ENCODE measurements around the gene USP22. TPM values are rescaled to one million over a fixed set of nuclear protein-coding genes. Genes with fewer than 3 reads are reported as not detected.

Gene USP22
- total and polyA plus RNA-seq, 4 donors, result 33.3 to 180 (median 112) TPM

DNA sequence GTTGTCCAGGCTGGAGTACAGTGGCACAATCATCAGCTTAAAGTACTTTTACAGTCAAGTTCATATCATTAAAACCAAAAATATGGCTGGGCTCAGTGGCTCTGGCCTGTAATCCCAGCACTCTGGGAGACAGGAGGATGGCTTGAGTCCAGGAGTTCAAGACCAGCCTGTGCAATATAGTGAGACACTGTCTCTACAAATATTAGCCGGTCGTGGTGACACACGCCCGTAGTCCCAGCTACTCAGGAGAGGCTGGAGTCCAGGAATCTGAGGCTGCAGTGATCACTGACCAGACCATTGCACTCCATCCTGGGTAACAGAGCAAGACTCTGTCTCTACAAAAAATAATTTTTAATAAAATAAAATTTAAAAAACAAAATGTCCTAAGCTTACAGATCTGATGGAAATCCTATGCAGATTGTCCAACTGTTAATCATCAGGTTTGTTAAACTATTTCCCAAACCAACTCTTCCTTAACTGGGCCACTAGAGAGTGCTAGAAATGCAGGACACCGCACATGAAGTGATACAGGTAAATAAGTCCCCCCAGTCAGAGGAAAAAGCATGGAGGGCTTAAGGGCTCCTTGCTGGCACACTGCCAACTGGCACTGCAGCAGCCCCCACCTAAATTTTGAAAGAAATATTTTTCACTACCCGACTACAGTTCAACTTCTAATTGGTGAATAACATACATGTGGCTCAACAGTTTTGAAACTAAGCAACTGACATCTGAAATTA is 2.8 kb downstream of the USP22 start:
- Histone ChIP-seq H3K9ac (ENCODE audit: insufficient read depth in 1 of 2, low read length in 2 of 2) (peak overlapping the region in 1 of 2 donors; percentile 55), H3K4me1 (ENCODE audit: control insufficient read depth in 5 of 5, insufficient read depth in 5 of 5, low read length in 5 of 5) (peaks cover 4 to 40% (median 20%) of the 10 kb centered on the region in 5 donors), H3K9me3 (ENCODE audit: control insufficient read depth in 4 of 4, insufficient read depth in 3 of 4, low read length in 3 of 4) (no peaks in the 10 kb centered on the region), H3K27ac (ENCODE audit: low read depth in 1 of 2, low read length in 1 of 2) (peak overlapping the region; percentile 1 to 61), H3K4me3 (no peak overlapping the region), H3K27me3 (ENCODE audit: control insufficient read depth in 3 of 3, insufficient read depth in 3 of 3, low read length in 2 of 3) (no peaks in the 10 kb centered on the region), H3K36me3 (ENCODE audit: control insufficient read depth in 4 of 4, insufficient read depth in 4 of 4, low read length in 4 of 4) (peaks cover 0 to 7% (median 0%) of the 10 kb centered on the region in 4 donors)
- WGBS, 2 donors, result 29 to 46% methylated on average over 6 of the region's 6 CpGs
- ATAC-seq (ENCODE audit: insufficient read depth, low FRiP score), result no peak
- TF ChIP-seq, protein P1, sequence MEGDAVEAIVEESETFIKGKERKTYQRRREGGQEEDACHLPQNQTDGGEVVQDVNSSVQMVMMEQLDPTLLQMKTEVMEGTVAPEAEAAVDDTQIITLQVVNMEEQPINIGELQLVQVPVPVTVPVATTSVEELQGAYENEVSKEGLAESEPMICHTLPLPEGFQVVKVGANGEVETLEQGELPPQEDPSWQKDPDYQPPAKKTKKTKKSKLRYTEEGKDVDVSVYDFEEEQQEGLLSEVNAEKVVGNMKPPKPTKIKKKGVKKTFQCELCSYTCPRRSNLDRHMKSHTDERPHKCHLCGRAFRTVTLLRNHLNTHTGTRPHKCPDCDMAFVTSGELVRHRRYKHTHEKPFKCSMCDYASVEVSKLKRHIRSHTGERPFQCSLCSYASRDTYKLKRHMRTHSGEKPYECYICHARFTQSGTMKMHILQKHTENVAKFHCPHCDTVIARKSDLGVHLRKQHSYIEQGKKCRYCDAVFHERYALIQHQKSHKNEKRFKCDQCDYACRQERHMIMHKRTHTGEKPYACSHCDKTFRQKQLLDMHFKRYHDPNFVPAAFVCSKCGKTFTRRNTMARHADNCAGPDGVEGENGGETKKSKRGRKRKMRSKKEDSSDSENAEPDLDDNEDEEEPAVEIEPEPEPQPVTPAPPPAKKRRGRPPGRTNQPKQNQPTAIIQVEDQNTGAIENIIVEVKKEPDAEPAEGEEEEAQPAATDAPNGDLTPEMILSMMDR (IDR thresholded peaks at IDR 0.05; ENCODE audit: control extremely low read depth, extremely low read depth), result no peak
- peak; percentile 23 to 54 (median 45) for DNase-seq

DNA sequence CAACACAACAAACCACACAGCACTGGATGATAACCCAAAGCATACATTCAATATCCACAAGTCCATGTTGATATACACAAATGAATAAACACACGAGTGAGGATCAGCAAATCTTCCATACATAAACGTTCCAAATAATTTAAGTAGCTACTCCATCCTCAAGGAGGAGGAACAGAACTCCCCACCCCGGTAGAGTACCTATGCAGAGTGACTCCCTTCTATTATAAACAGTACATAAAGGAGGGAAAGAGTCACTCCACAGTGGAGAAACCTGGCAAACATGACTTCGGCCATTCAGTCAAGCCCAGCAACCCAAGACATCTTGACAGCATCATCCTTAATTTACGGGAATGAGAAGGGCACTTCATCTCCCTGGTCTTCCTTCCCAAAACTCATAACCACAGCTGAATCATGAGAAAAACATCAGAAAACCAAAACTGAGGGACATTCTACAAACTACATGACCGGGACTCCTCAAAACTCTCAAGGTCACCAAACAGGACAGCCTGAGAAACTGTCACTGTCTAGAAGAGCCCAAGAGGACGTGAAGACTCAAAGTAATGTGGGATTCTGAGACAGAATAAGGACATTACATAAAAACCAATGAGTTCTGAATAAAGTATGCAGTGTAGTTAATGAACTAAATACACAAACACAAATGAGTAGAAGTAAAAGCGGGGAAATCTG is 5.6 kb downstream of the USP22 start:
- Histone ChIP-seq H3K9ac (ENCODE audit: insufficient read depth in 1 of 2, low read length in 2 of 2) (no peak overlapping the region), H3K27me3 (ENCODE audit: control insufficient read depth in 3 of 3, insufficient read depth in 3 of 3, low read length in 2 of 3) (no peaks in the 10 kb centered on the region), H3K36me3 (ENCODE audit: control insufficient read depth in 4 of 4, insufficient read depth in 4 of 4, low read length in 4 of 4) (peaks cover 0 to 7% (median under 1%) of the 10 kb centered on the region in 4 donors), H3K4me3 (no peak overlapping the region), H3K27ac (ENCODE audit: low read depth in 1 of 2, low read length in 1 of 2) (no peak overlapping the region), H3K4me1 (ENCODE audit: control insufficient read depth in 5 of 5, insufficient read depth in 5 of 5, low read length in 5 of 5) (peaks cover 19 to 56% (median 26%) of the 10 kb centered on the region in 5 donors), H3K9me3 (ENCODE audit: control insufficient read depth in 4 of 4, insufficient read depth in 3 of 4, low read length in 3 of 4) (no peaks in the 10 kb centered on the region)
- 48 to 62% methylated on average over 8 of the region's 8 CpGs for whole genome bisulfite sequencing, 2 donors
- no peak for ATAC-seq (ENCODE audit: insufficient read depth, low FRiP score)
- no peak for DNase-seq
- TF ChIP-seq, protein P1 (IDR thresholded peaks at IDR 0.05; ENCODE audit: control extremely low read depth, extremely low read depth), result no peak

DNA sequence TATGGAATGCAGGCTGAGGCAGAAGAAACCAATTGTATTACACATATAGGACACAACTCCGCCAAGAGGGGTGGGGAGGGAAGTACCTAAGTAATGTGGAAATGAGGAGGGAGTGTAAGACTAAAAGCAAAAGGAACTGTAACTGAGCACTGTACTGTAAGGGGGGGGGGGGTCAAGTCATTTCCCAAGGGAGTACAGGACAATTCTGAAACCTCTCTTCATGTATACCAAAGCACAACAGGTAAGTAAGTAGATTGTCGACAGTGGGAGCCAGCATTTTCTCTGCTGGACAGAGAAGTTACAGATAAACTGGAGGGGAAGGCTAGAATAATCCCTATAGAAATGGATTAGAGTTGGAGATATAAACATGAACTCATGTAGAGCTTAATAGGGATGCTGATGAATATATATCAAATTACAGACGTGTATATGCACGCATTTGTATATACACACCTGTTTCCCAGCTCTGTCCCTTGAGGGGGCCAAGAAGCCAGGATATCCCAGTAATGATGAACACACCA is 6.4 kb downstream of the USP22 start:
- peaks cover 0 to 7% (median 3%) of the 10 kb centered on the region in 4 donors for H3K36me3 ChIP-seq (ENCODE audit: control insufficient read depth in 4 of 4, insufficient read depth in 4 of 4, low read length in 4 of 4)
- DNase-seq, result no peak
- no peaks in the 10 kb centered on the region for H3K27me3 ChIP-seq (ENCODE audit: control insufficient read depth in 3 of 3, insufficient read depth in 3 of 3, low read length in 2 of 3)
- WGBS, 2 donors, result 55% methylated on average over 4 of the region's 4 CpGs
- H3K4me1 ChIP-seq (ENCODE audit: control insufficient read depth in 5 of 5, insufficient read depth in 5 of 5, low read length in 5 of 5), result peaks cover 19 to 65% (median 33%) of the 10 kb centered on the region in 5 donors
- no peak overlapping the region for H3K4me3 ChIP-seq
- H3K9ac ChIP-seq (ENCODE audit: insufficient read depth in 1 of 2, low read length in 2 of 2), result no peak overlapping the region
- no peak for ATAC-seq (ENCODE audit: insufficient read depth, low FRiP score)
- TF ChIP-seq, protein P1 (IDR thresholded peaks at IDR 0.05; ENCODE audit: control extremely low read depth, extremely low read depth), result no peak
- H3K9me3 ChIP-seq (ENCODE audit: control insufficient read depth in 4 of 4, insufficient read depth in 3 of 4, low read length in 3 of 4), result no peaks in the 10 kb centered on the region
- H3K27ac ChIP-seq (ENCODE audit: low read depth in 1 of 2, low read length in 1 of 2), result no peak overlapping the region
